ENCODE results near the gene EPHB3. TPM values are rescaled to one million over a fixed set of nuclear protein-coding genes. Genes with fewer than 3 reads are reported as not detected.
"Not testable (repeated sequence)": the region's sequence is repeated elsewhere in the genome, so short reads cannot be mapped to it uniquely, and the experiment has no call there.

The EPHB3 gene
- polyA plus RNA-seq, 1 experiment, result 1.9 TPM

- CTCF ChIA-PET, result interaction anchor here (0.7 to 1.3 kb wide), 2 partner anchors 19 to 60 kb away, joined by 3 read pairs; no protein-coding TSS in a partner anchor
- no peak overlapping the region for H3K4me3 ChIP-seq (ENCODE audit: low read depth, low read length)
- POLR2A ChIA-PET, result no interaction called here
- H3K9me3 ChIP-seq (ENCODE audit: control insufficient read depth, insufficient read depth, low read length), result no peaks in the 10 kb centered on the region; the same call in 1 of the 2 replicates
- H3K27ac ChIP-seq (ENCODE audit: low read depth, low read length), result no peak overlapping the region
- TF ChIP-seq CTCF (IDR thresholded peaks at IDR 0.05; ENCODE audit: low read depth, low read length), result no peak
- no peak for DNase-seq (ENCODE audit: low read depth, low spot score)
- H3K27me3 ChIP-seq (ENCODE audit: control insufficient read depth, insufficient read depth, low read length), result peaks cover 23% of the 10 kb centered on the region
Measured at GRCh38 chr3:184620475-184621119, 59.0 kb downstream of the EPHB3 start.

- POLR2A ChIA-PET, result not testable (repeated sequence)
- CTCF ChIA-PET, result interaction anchor here (1.3 kb wide), 1 partner anchor 61 kb away, joined by 3 read pairs; no protein-coding TSS in a partner anchor
Measured at GRCh38 chr3:184622156-184622555, 60.6 kb downstream of the EPHB3 start.

GRCh38 chr3:184626923-184627322, 65.3 kb downstream of the EPHB3 start:
- TF ChIP-seq CTCF (IDR thresholded peaks at IDR 0.05; ENCODE audit: low read depth, low read length), result no peak
- Histone ChIP-seq H3K27ac (ENCODE audit: low read depth, low read length) (no peak overlapping the region), H3K4me3 (ENCODE audit: low read depth, low read length) (no peak overlapping the region), H3K9me3 (ENCODE audit: control insufficient read depth, insufficient read depth, low read length) (no peaks in the 10 kb centered on the region), H3K27me3 (ENCODE audit: control insufficient read depth, insufficient read depth, low read length) (peaks cover 25% of the 10 kb centered on the region)
- POLR2A ChIA-PET, result no interaction called here
- CTCF ChIA-PET, result no interaction called here
- no peak for DNase-seq (ENCODE audit: low read depth, low spot score)

More at GRCh38 chr3:184622156-184622555, 60.6 kb downstream of the EPHB3 start:
- DNase-seq (ENCODE audit: low read depth, low spot score); H3K9me3 ChIP-seq (ENCODE audit: control insufficient read depth, insufficient read depth, low read length); H3K27ac ChIP-seq (ENCODE audit: low read depth, low read length); H3K4me3 ChIP-seq (ENCODE audit: low read depth, low read length): not testable (repeated sequence)
- H3K27me3 ChIP-seq (ENCODE audit: control insufficient read depth, insufficient read depth, low read length), result peaks cover 30% of the 10 kb centered on the region

GRCh38 chr3:184629555-184630160, 68.1 kb downstream of the EPHB3 start:
- CTCF ChIA-PET, result interaction anchor here (1.1 kb wide), 1 partner anchor 27 kb away, joined by 3 read pairs; no protein-coding TSS in a partner anchor

GRCh38 chr3:184630861-184631471, 69.4 kb downstream of the EPHB3 start:
- POLR2A ChIA-PET, result interaction anchor here (0.6 kb wide), 1 partner anchor 17 kb away, joined by 3 read pairs; no protein-coding TSS in a partner anchor
- Histone ChIP-seq H3K27ac (ENCODE audit: low read depth, low read length) (no peak overlapping the region), H3K4me3 (ENCODE audit: low read depth, low read length) (no peak overlapping the region), H3K27me3 (ENCODE audit: control insufficient read depth, insufficient read depth, low read length) (peaks cover 8% of the 10 kb centered on the region), H3K9me3 (ENCODE audit: control insufficient read depth, insufficient read depth, low read length) (no peaks in the 10 kb centered on the region)
- no peak for DNase-seq (ENCODE audit: low read depth, low spot score)
- no peak for TF ChIP-seq CTCF (IDR thresholded peaks at IDR 0.05; ENCODE audit: low read depth, low read length)
- CTCF ChIA-PET, result no interaction called here

More at GRCh38 chr3:184629555-184630160, 68.1 kb downstream of the EPHB3 start:
- Histone ChIP-seq H3K27me3 (ENCODE audit: control insufficient read depth, insufficient read depth, low read length) (peaks cover 20% of the 10 kb centered on the region), H3K27ac (ENCODE audit: low read depth, low read length) (no peak overlapping the region), H3K9me3 (ENCODE audit: control insufficient read depth, insufficient read depth, low read length) (no peaks in the 10 kb centered on the region), H3K4me3 (ENCODE audit: low read depth, low read length) (no peak overlapping the region)
- no peak for TF ChIP-seq CTCF (IDR thresholded peaks at IDR 0.05; ENCODE audit: low read depth, low read length)
- POLR2A ChIA-PET, result no interaction called here
- DNase-seq (ENCODE audit: low read depth, low spot score), result no peak
